Epidermal melanocyte (primary cell): ENCODE results near the gene ABCA4.

Experiments used
- DNase-seq: peaks from one replicate; pipeline ENCODE4 v3.0.0; 2011; ENCODE audit warnings: low spot score; ENCODE audit not compliant: insufficient read length

Gene ABCA4

GRCh38 chr1:94084085-94084484, 36.9 kb downstream of the ABCA4 start:
- DNase-seq = no peak

- DNase-seq = no peak
Observed at GRCh38 chr1:94083681-94084080, 37.3 kb downstream of the ABCA4 start.

GRCh38 chr1:94081566-94082344, 39.2 kb downstream of the ABCA4 start:
- DNase-seq = peak; percentile 64

GRCh38 chr1:94079989-94080388, 41.0 kb downstream of the ABCA4 start:
- no peak for DNase-seq

GRCh38 chr1:94079080-94079940, 41.6 kb downstream of the ABCA4 start:
- no peak for DNase-seq

GRCh38 chr1:94072840-94073522, 48.0 kb downstream of the ABCA4 start:
- no peak for DNase-seq

- DNase-seq = no peak
Observed at GRCh38 chr1:94071976-94072375, 49.0 kb downstream of the ABCA4 start.

GRCh38 chr1:94071391-94071790, 49.6 kb downstream of the ABCA4 start:
- no peak for DNase-seq

GRCh38 chr1:94070865-94071264, 50.1 kb downstream of the ABCA4 start:
- no peak for DNase-seq

GRCh38 chr1:94069919-94070285, 51.0 kb downstream of the ABCA4 start:
- no peak for DNase-seq

- DNase-seq = no peak
Observed at GRCh38 chr1:94068999-94069918, 51.7 kb downstream of the ABCA4 start.

- DNase-seq = no peak
Observed at GRCh38 chr1:94068096-94068998, 52.6 kb downstream of the ABCA4 start.

GRCh38 chr1:94067196-94067595, 53.8 kb downstream of the ABCA4 start:
- no peak for DNase-seq

- DNase-seq = peak; percentile 44
Observed at GRCh38 chr1:94063379-94063778, 57.6 kb downstream of the ABCA4 start.

- peak; percentile 85 for DNase-seq
Observed at GRCh38 chr1:94061513-94062443, 59.2 kb downstream of the ABCA4 start.

- DNase-seq = no peak
Observed at GRCh38 chr1:94060720-94061119, 60.2 kb downstream of the ABCA4 start.

GRCh38 chr1:94058766-94059165, 62.2 kb downstream of the ABCA4 start:
- DNase-seq = no peak

GRCh38 chr1:94056996-94057395, 64.0 kb downstream of the ABCA4 start:
- DNase-seq = no peak

GRCh38 chr1:94056171-94056570, 64.8 kb downstream of the ABCA4 start:
- DNase-seq = no peak
